OCI-M2 (cell line): ENCODE data around the gene TENM4.

ENCODE experiments used
- DNase-seq: peaks from one replicate; lab custom pipeline; 2025; ENCODE audit not compliant: unreplicated experiment; lab: John Stamatoyannopoulos, UW

TENM4 gene

GRCh38 chr11:78801161-78801884 is 639.5 kb downstream of the TENM4 start:
- no peak for DNase-seq

- no peak for DNase-seq
Measured at GRCh38 chr11:78800756-78801155, 640.1 kb downstream of the TENM4 start.

GRCh38 chr11:78800096-78800690 is 640.6 kb downstream of the TENM4 start:
- no peak for DNase-seq

- DNase-seq: no peak
Measured at GRCh38 chr11:78798663-78799062, 642.2 kb downstream of the TENM4 start.

- no peak for DNase-seq
Measured at GRCh38 chr11:78797559-78797958, 643.3 kb downstream of the TENM4 start.

- no peak for DNase-seq
Measured at GRCh38 chr11:78796956-78797355, 643.9 kb downstream of the TENM4 start.

- no peak for DNase-seq
Measured at GRCh38 chr11:78795621-78796261, 645.1 kb downstream of the TENM4 start.

- DNase-seq: no peak
Measured at GRCh38 chr11:78791964-78792363, 648.9 kb downstream of the TENM4 start.

GRCh38 chr11:78791254-78791653 is 649.6 kb downstream of the TENM4 start:
- DNase-seq: no peak

GRCh38 chr11:78790784-78791183 is 650.0 kb downstream of the TENM4 start:
- DNase-seq: no peak

GRCh38 chr11:78789375-78789774 is 651.5 kb downstream of the TENM4 start:
- no peak for DNase-seq

GRCh38 chr11:78788533-78788932 is 652.3 kb downstream of the TENM4 start:
- DNase-seq: no peak

- no peak for DNase-seq
Measured at GRCh38 chr11:78787696-78788095, 653.1 kb downstream of the TENM4 start.

GRCh38 chr11:78786746-78787145 is 654.1 kb downstream of the TENM4 start:
- no peak for DNase-seq

GRCh38 chr11:78786086-78786485 is 654.7 kb downstream of the TENM4 start:
- no peak for DNase-seq

GRCh38 chr11:78784321-78785061 is 656.3 kb downstream of the TENM4 start:
- DNase-seq: no peak

- DNase-seq: no peak
Measured at GRCh38 chr11:78783846-78784245, 657.0 kb downstream of the TENM4 start.

GRCh38 chr11:78783301-78783700 is 657.5 kb downstream of the TENM4 start:
- DNase-seq: no peak

- no peak for DNase-seq
Measured at GRCh38 chr11:78782725-78783124, 658.1 kb downstream of the TENM4 start.

GRCh38 chr11:78780889-78781288 is 659.9 kb downstream of the TENM4 start:
- DNase-seq: no peak

- no peak for DNase-seq
Measured at GRCh38 chr11:78773492-78773891, 667.3 kb downstream of the TENM4 start.

GRCh38 chr11:78773077-78773476 is 667.8 kb downstream of the TENM4 start:
- DNase-seq: no peak
